Epithelial cell of proximal tubule (primary cell): ENCODE results near the gene HSD11B2. TPM values are rescaled to one million over a fixed set of nuclear protein-coding genes. Genes with fewer than 3 reads are reported as not detected.
A peak's percentile ranks its signal among the peaks of the same experiment; 100 is the strongest.

ENCODE experiments used
- DNase-seq: peaks from one replicate; pipeline ENCODE4 v3.0.0-alpha.2; 2011; ENCODE audit warnings: low read depth
- H3K4me3 ChIP-seq: 2 replicates; pipeline ENCODE4 v1.5.1; 2011; ENCODE audit warnings: low read depth, mild to moderate bottlenecking, low read length
- total RNA-seq: library from RNA; depleted of rRNA; stranded (reverse); fragments of >200 nt; gene quantifications from 2 replicates; pipeline ENCODE4 v1.2.3, GENCODE V29; 2015
- TF ChIP-seq, protein P1 (sequence below): conservative IDR thresholded peaks from 2 replicates; pipeline ENCODE4 v1.5.1; 2012; ENCODE audit warnings: low read depth, mild to moderate bottlenecking, low read length

Gene HSD11B2
- total RNA-seq, 1 donor from 2014 or later, result 2.2 TPM

DNA sequence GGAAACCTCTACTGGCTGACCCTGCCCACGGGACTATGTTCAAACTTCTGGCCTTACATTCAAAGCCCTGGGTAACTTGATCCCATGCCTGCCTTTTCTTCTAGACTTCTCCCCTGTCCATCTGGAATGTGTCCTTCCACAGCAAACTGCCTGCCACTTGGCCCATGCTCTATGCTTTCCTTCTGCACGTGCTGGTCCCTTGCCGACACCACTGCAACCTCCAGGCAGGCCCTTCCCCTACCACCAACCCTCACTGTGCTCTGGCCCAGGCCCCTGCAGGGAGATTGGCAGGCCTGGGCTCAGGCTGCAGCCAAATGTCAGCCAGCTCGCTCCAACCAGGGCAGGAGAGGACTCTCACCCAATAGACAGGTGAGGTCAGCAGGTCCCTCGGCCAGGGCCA, 11.0 kb downstream of the HSD11B2 start:
- TF ChIP-seq, protein P1, sequence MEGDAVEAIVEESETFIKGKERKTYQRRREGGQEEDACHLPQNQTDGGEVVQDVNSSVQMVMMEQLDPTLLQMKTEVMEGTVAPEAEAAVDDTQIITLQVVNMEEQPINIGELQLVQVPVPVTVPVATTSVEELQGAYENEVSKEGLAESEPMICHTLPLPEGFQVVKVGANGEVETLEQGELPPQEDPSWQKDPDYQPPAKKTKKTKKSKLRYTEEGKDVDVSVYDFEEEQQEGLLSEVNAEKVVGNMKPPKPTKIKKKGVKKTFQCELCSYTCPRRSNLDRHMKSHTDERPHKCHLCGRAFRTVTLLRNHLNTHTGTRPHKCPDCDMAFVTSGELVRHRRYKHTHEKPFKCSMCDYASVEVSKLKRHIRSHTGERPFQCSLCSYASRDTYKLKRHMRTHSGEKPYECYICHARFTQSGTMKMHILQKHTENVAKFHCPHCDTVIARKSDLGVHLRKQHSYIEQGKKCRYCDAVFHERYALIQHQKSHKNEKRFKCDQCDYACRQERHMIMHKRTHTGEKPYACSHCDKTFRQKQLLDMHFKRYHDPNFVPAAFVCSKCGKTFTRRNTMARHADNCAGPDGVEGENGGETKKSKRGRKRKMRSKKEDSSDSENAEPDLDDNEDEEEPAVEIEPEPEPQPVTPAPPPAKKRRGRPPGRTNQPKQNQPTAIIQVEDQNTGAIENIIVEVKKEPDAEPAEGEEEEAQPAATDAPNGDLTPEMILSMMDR, result no peak
- no peak for DNase-seq

DNA sequence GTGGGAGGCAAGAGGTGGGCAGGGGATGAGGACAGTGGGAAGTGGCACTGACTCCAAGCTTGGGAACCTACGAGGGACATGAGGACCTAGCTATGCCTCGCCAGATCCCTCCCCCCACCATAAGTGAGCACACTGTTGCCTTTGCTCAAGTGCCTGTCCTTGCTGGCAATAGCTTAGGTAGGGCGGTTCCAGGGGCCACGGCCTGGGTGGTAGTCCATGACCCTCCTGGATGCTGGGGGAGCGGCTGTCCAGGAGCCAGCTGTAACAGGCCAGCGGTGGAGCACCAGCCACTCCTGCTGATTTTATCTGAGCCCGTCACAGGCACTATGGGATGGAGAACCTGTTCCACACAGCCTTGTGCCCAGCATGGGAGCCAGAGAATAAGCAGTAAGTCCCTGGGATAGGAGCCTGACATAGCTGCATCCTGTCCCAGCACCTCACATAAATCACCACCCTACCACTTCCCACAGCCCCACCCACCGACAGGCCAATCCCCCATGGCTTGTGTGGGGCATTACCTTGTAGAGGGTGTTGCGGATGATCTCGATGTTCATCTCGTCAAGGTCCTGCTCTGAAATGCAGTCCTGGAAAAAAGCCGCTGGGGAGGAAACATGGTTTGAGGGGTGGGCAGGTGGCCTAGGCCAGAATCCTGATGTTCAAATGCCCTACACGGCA, 11.8 kb downstream of the HSD11B2 start:
- DNase-seq, result no peak
- TF ChIP-seq, protein P1, result no peak
- H3K4me3 ChIP-seq, result no peak overlapping the region

More for the DNA sequence above, 11.0 kb downstream of the HSD11B2 start:
- H3K4me3 ChIP-seq, result no peak overlapping the region

DNA sequence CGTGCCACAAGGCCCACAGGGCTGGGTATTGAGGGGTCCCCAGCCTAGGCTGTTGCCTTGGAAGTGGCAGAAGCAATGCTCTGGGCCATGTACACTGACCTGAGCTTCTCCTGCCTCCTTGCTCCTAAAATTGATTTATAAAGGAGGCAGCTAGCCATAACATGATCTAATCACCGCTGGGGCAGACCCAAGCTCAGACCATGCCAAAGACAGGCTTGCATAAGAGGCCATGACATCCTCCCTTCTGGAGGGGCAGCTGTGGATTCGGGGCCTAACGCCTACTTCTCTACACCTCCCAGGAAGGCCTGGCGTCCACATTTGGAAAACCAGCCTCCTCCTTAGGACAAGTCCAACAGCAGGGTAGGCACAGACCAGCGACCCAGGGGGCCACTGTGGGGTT, 12.3 kb downstream of the HSD11B2 start:
- DNase-seq, result no peak
- no peak overlapping the region for H3K4me3 ChIP-seq
- TF ChIP-seq, protein P1, result no peak

DNA sequence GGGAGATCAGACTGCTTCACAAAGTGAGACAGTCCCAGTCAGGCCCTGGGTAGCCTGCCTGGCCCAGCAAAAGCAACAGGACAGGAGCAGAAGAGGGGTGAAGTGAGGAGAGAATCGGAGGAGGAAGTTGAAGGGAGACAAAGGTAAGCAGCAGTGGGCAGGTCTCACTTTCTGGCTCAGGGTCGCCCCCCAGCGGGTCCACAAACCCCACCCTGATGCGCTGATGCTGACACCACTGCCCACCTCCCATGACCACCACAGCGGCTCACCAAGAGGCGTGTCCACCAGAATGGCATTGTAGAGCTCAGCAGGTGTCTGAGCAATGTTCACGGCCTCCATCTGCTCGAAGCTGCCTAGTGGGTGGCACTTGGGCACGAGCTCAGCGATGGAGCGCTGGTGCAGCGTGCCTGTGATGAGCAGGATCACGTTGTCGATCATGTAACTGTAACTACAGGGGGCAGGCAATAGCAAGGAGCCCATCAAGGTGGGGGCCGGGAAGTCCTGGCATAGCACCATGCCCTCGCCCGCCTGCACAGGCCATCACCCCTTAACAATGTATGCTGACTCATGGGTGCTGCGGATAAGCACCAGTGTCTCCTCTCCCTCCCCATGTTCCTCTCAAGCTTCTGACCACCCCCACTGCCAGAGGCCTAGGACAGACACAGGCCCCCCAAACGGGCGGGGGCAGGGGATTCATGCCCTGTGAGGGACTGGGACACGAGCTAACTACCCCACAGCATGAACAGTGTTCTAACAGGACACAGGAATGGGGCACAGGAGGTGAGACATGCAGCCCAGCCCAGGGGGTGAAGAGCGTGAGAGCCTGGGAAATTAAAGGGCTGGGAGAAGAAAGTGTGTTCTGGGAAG, 13.6 kb downstream of the HSD11B2 start:
- TF ChIP-seq, protein P1, result no peak
- no peak overlapping the region for H3K4me3 ChIP-seq
- DNase-seq, result peak; percentile 22

DNA sequence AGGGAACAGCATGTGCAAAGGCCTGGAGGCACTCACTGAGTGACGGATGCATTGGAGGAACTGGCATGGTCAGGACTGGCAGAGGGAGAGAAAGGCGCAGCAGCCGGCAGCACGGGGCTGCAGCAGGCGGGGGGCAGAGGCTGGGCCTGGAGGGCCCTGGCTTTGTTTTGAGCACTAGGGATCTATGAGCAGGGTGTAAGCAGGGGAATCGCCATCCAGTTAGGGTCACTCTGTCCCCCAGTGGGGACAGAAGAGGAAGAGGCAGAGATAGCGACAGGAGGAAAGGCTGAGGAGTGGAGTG, 14.2 kb downstream of the HSD11B2 start:
- no peak overlapping the region for H3K4me3 ChIP-seq
- no peak for DNase-seq

DNA sequence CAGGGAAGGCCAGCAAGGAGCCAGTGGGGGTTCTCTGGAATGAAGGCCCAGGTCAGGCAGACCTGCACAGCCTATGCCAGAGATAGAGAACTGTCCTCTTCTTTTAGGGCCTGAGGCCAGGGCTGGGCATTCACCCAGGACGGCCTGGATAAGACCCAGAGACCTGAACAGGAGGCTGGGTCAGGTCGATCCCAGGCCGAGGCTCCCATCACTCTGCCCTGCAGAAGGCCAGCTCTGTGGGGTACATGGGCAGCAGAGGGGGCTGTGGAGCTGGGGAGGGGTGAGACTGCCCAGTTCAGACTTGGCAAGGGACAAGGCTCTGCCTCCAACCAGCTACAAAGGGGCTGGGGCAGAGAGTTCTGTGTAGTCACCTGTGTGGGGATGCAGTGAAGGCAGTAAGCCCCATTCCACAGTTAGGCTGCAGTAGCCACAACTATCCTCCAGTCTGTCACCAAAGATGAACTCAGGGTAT, 14.6 kb downstream of the HSD11B2 start:
- H3K4me3 ChIP-seq, result no peak overlapping the region
- TF ChIP-seq, protein P1, result peak; percentile 31
- no peak for DNase-seq

More for the DNA sequence above, 14.2 kb downstream of the HSD11B2 start:
- TF ChIP-seq, protein P1, result no peak
